HL-60 (cell line): Measurements from ENCODE around the gene IDH3B.
A peak's percentile ranks its signal among the peaks of the same experiment; 100 is the strongest.

Source experiments
- DNase-seq, 2 experiments: peaks; one replicate each; pipeline ENCODE4 v3.0.0-alpha.2; 2010 to 2020; ENCODE audit warnings: low read depth in 1 of 2, low spot score in 1 of 2
- H3K27ac ChIP-seq: fragments of 250-450 bp; sonication (Bioruptor Pico); replicated peaks from 2 replicates; pipeline ENCODE4 v1.5.1; 2020; ENCODE audit warnings: mild to moderate bottlenecking, moderate library complexity
- H3K27me3 ChIP-seq: fragments of 250-450 bp; sonication (Bioruptor Pico); 2 replicates; pipeline ENCODE4 v1.5.1; 2021; ENCODE audit warnings: mild to moderate bottlenecking, moderate library complexity; ENCODE audit not compliant: insufficient read depth, poor library complexity, severe bottlenecking
- H3K4me3 ChIP-seq: replicated peaks from 2 replicates; pipeline ENCODE4 v1.5.1; 2011; ENCODE audit warnings: mild to moderate bottlenecking, control low read depth, low read length; ENCODE audit not compliant: insufficient read depth
- GABPA ChIP-seq: IDR thresholded peaks from 2 replicates; pipeline ENCODE4 v1.6.1; 2012; ENCODE audit warnings: low read depth
- POLR2AphosphoS5 ChIP-seq: IDR thresholded peaks from 2 replicates; pipeline ENCODE4 v1.6.1; 2012; ENCODE audit warnings: low read depth
- REST ChIP-seq: IDR thresholded peaks from 2 replicates; pipeline ENCODE4 v1.6.1; 2012; ENCODE audit warnings: low read depth; ENCODE audit not compliant: insufficient replicate concordance
- SPI1 ChIP-seq: IDR thresholded peaks from 2 replicates; pipeline ENCODE4 v1.6.1; 2012; ENCODE audit warnings: low read depth, mild to moderate bottlenecking, borderline replicate concordance
- microRNA-seq: library from miRNA; unstranded; fragments of <30 nt; microRNA quantifications from one replicate; pipeline ENCODE4, GENCODE V29; 2018
- TF ChIP-seq, protein P1 (sequence below): IDR thresholded peaks from one replicate; pipeline ENCODE4 v1.5.1; 2011; ENCODE audit warnings: low read length, control low read depth, inconsistent platforms; ENCODE audit not compliant: insufficient read depth

Gene IDH3B

GRCh38 chr20:2610941-2611720, 52.9 kb downstream of the IDH3B start:
- H3K27me3 ChIP-seq: peaks cover 4% of the 10 kb centered on the region
- H3K27ac ChIP-seq: no peak overlapping the region
- no peak for DNase-seq
- H3K4me3 ChIP-seq: no peak overlapping the region
- TF ChIP-seq, protein P1, sequence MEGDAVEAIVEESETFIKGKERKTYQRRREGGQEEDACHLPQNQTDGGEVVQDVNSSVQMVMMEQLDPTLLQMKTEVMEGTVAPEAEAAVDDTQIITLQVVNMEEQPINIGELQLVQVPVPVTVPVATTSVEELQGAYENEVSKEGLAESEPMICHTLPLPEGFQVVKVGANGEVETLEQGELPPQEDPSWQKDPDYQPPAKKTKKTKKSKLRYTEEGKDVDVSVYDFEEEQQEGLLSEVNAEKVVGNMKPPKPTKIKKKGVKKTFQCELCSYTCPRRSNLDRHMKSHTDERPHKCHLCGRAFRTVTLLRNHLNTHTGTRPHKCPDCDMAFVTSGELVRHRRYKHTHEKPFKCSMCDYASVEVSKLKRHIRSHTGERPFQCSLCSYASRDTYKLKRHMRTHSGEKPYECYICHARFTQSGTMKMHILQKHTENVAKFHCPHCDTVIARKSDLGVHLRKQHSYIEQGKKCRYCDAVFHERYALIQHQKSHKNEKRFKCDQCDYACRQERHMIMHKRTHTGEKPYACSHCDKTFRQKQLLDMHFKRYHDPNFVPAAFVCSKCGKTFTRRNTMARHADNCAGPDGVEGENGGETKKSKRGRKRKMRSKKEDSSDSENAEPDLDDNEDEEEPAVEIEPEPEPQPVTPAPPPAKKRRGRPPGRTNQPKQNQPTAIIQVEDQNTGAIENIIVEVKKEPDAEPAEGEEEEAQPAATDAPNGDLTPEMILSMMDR: no peak
- TF ChIP-seq POLR2AphosphoS5 (no peak), GABPA (no peak), REST (no peak), SPI1 (no peak)

DNA sequence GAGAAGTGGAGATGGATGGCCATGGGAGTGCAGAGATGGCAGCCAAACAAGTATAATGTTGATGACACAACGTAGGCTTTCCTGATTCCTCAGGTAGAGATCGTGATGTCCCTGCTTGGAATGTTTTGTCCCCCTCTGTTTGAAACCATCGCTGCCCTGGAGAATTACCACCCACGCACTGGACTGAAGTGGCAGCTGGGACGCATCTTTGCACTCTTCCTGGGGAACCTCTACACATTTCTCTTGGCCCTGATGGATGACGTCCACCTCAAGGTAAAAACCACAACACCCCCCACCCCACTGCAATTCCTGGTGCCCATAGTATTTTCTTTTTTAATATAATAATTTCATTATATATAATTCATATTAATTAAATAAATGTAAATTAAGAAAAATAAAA, 53.7 kb downstream of the IDH3B start:
- Histone ChIP-seq H3K27ac (no peak overlapping the region), H3K4me3 (no peak overlapping the region), H3K27me3 (peaks cover 4% of the 10 kb centered on the region)
- TF ChIP-seq, protein P1: no peak
- TF ChIP-seq REST: no peak
- no peak for TF ChIP-seq GABPA
- TF ChIP-seq SPI1: no peak
- TF ChIP-seq POLR2AphosphoS5: no peak
- no peak for DNase-seq

Small RNAs within 50 kb of the gene (microRNA-seq; reads per million reads assigned to microRNA genes)
- 4.5 reads per million, percentile 13 among the genes with 10 or more reads in this experiment for gene MIR1292
